NCI-H446 treated with DMSO at 0.1 percent for 48 hours (cell line): ENCODE measurements around the gene HHIPL1.

Experiments
- DNase-seq: peaks from one replicate; lab custom pipeline; 2025; lab: John Stamatoyannopoulos, UW

Gene HHIPL1

DNA sequence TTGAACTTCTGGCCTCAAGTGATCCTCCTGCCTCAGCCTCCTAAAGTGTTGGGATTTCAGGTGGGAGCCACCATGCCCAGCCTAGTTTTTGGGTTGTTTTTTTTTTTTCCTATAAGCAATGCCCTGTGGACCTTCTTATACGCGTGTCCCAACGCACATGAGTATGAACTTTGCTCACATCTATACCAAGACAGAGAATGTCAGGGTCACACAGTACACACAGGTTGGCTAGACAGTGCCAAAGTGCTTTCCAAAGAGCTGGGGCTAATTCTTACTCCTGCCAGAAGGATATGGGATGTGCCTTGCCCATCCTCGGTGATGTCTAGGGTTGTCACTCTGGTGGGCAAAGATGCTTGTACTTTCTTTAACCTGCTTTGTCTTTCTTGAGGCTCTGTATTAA lies 33.3 kb upstream of the HHIPL1 start:
- no peak for DNase-seq

DNA sequence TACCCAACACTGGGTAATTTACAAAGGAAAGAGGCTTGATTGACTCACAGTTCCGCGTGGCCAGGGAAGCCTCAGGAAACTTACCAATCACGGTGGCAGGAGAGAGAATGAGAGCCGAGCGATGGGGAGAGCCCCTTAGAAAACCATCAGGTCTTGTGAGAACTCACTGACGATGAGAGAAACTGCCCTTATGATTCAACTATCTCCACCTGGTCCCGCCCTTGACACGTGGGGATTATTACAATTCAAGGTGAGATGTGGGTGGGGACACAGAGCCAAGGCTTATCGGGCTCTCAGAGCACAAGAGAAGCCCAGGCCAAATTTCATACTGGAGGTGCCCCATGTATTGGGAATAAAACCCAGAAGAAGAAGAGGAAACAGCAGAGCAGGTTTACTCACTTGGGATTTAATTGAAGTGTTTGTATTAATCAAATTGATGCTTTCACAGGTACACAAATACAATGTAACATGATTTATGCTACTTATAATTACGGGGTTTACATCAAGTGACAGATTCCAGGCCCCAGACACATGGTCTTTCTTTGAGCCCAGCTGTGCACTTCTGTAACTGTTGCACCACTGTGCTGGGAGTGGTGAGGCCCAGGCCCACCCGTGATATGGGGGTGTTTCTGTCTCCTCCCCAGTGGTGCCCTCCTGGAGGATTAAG lies 32.7 kb upstream of the HHIPL1 start:
- DNase-seq, result no peak

DNA sequence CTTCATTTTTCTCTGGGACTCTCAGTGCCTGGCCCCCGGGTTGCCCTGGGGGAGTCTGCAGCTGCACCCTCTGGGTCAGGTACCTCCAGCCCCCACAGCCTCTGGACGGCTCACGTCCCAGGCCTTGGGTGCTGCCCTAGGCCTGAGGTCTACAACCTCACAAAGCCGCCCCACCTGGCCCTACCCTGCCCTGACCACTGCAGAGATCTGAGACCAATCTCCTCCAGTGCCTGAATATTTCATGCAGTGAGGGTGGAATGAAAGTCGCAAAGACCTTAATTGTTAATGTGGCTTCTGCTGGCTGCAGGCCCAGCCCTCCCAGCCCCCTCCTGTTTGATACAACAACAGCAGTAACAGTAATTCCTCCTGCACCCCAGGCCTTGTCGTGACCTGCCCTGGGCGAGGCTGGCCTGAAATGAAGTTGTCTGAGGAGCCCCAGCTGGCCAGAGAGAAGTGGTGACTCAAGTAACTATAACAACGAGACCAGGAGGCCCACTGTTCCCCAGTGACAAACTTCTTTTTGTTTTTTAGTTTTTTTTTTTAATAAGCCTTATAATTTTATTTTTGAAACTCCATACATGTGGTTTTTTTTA lies 32.1 kb upstream of the HHIPL1 start:
- no peak for DNase-seq

DNA sequence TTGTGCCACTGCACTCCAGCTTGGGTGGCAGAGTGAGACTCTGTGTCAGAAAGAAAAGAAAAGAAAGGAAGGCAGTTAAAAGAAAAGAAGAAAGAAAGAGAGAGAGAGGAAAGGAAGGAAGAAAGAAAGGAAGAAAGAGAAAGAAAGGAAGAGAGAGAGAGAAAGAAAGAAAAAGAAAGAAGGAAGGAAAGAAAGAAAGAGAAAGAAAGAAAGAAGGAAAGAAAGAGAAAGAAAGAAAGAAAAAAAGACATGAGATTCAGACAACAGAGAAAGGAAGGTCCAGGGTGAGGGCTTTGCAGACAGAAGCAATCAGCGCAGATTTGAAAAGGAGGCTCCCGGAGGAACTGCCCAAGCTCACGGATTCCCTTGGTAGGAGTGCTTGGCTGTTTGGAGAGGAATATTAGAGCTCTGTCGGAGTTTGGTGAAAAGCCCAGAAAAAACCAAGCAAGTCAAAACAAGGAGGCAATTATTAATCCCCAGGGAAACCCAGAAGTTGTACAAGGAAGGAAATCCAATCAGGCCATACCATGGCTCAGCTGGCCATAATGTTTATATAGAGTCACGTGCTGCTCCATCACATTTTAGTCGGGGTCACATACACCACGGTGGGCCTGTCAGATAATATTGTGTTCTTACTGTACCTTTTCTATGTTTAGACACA lies 29.3 kb upstream of the HHIPL1 start:
- DNase-seq, result no peak

DNA sequence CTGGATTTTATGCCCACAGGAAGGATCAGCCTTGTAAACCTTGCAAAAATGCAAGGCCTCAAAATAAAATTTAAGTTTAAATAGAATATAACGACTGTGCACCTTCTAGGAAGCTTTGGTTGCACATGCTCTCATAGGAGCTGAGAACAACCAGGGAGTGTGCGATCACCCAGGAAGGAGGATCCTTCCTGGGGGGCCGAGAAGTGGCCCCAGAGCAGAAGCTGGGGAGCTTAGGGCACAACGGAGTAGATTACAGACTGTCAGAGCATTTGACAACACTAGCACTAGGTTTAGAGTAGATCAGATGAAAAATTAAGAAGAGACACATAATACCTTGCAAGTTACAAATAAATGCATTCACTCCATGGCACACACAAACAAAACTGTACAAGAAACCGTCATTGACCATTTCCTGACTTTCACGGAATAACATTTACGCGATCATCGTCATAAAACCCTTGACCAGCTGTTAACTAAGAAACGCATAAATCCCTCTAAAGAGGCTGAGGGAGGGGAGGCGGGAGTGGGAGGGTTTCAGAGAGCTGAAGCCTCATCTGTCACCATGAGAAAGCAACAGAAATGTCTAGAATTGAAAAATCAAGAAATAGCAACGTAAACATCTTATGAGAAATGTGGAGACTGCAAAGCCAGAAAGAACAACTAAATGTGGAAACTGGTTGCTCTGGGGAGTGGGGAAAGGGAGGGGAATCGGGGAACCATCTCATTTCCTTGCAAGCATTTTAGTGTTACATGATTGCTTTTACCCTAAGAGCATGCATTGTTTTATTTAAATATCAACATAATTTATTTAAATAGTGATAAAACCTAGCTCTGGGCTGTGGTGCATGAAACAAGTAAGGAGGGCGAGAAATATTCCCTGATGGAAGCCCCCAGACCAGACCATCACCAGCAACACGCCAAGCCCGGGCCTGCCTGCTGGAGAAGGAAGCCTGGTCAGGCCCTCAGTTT lies 27.8 kb upstream of the HHIPL1 start:
- no peak for DNase-seq

DNA sequence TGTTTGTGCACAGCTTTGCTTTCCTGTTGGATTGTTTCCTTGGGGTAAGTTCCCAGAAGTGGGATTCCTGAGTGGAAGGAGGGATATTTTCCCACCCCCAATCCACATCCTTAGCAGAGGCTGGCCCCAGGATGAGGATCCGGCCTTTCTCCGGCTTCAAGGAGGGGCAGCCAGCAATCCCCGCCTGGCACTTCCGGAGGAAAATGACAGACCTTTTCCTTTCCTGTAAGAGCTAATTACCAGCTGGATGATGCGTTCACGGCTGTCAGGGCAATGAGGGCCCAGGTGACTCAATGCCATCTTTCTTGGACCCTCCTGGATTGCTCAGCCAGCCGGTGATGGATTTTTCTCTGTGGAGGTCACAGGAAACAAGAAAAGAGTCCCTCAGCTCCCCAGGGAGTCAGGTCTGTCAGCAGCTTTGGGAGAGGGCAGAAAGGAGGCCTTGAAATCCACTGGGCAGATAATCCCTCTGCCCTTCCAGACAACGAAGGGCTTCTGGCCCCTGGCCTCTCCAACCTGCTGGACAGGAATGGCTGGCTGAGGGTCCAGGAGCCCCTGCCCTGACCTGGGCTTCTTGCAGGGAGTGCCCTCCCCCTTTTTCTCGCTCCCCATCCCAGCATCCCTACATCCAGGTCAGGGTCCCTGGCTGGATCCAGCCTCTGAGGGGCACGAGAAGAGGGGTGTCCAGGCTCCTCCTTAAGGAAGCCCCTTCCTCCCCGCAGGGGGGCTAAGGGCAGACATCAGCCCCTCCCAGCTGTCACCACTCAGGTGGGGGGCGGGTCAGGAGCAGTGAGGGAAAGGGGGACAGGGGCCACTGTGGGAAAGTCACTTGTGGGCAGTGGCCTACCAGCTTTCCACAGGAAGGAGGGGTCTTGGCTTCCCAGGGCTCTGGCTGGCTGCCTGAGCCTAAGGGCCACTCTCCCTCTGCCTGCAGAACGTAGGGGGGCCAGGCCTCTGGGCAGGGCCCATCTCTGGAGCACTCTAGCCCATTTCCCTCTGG lies 24.8 kb upstream of the HHIPL1 start:
- no peak for DNase-seq

DNA sequence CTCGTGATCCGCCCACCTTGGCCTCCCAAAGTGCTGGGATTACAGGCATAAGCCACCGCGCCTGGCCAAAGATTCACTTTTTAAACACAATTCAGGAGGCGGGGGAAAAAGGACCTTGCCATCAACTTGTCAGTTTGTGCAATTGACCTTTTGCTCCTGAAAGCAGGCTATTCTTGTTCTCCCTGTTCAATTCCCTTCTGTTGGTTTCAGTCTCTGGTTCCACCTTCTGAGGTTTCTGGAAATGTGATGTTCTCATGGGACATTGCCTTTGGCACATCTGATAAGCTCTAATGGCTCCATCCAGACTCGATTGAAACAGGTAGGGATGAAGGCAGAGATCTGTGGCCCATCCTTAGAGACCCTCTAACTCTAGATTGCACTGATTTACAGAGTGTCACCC lies 23.0 kb upstream of the HHIPL1 start:
- no peak for DNase-seq

DNA sequence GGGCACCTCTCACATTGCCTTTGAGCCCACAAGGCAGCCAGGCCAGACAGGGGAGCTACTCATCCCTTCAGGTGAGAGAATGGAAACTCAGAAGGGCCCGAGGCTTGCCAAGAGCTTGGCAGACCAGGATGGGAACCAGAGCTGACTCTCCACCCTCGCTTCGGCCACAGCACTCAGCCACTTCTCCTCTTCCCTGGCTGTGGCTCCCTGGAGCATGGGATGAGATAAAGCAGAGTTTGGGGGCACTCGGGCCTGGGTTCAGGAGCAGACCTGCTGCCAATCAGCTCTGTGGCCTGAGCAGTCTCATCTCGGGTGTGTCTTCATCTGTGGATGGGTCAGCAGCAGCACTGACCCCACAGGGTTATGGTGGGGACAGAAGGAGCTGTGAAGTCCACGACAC lies 20.9 kb upstream of the HHIPL1 start:
- DNase-seq, result no peak

DNA sequence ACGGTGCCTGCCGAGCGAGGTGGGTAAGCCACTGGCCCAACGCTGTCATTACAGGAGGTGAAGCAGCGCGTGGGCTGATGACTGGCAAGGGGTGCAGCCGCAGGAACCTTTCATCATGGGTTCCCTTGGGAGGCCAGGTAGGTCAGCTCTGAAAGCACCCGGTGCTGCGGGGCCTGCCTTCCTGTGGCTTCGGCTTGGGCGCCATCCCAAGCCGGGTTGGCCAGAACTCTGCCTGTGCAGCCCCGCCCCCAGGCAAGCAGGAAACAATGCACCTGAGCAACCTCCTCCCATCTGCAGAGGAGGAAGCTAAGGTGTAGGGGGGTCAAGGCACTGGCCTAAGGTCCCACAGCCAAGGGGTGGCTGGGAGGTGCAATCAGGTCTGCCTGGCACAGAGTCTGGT lies 20.0 kb upstream of the HHIPL1 start:
- no peak for DNase-seq

DNA sequence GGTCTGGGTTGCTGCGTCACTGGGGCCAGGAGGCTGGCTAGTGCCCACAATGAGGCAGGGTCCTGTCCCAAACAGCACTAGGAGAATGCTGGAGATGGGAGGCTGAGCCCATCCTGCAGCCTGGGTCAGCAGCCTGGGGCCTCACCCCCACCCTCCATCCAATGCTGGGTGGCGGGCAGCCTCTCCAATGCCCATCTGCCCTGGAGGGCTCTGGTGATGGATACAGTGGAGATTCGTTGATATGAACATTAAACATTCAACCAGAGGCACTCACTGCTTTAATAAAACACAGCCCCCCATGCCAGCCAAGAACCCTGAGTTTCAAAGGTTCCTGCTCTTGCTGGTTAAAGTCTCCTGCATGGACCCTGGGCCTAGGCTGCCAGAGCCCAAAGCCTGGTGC lies 19.5 kb upstream of the HHIPL1 start:
- DNase-seq, result no peak

DNA sequence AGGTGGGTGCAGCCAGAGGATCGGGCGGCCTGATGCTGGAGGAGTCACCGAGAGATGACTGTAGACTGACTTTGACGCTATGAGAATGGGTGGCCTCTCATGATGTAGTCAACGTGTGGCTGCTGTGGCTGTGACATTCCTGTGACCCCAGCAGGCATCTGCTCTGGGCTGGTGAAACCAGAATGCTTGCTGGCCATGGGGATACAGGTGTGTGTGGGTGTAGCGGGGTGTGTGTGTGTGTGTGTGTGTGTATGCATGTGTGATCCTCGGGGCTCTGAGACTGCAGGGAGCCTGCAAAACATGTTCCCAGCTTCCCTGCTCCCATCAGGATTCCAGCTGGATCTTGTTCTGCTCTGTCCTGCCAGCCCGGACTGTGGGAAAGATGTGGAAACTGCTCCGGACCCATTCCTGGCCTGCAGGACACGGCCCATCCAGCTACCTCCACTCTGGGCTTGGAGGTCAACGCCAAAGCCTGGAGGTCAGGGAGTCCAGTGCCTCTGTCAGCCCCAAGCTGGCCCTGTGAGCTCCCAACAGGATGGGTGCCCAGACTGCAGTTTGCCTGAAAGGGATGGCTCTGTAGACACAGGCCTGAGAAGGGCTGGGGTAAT lies 18.8 kb upstream of the HHIPL1 start:
- DNase-seq, result no peak

DNA sequence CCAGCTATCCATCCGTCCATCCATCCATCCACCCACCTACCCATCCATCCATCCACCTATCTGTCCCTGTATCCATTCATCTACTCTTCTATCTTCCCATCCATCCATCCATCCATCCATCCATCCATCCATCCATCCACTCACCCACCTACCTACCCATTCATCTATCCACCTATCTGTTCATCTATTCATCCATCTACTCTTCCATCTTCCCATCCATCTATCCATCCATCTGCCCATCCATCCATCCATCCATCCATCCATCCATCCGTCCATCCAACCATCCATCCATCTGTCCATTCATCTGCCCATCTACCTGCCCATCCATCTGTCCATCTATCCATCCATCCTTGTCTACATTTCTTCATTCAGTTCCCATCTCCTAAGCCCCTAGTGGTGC lies 17.8 kb upstream of the HHIPL1 start:
- DNase-seq, result no peak

DNA sequence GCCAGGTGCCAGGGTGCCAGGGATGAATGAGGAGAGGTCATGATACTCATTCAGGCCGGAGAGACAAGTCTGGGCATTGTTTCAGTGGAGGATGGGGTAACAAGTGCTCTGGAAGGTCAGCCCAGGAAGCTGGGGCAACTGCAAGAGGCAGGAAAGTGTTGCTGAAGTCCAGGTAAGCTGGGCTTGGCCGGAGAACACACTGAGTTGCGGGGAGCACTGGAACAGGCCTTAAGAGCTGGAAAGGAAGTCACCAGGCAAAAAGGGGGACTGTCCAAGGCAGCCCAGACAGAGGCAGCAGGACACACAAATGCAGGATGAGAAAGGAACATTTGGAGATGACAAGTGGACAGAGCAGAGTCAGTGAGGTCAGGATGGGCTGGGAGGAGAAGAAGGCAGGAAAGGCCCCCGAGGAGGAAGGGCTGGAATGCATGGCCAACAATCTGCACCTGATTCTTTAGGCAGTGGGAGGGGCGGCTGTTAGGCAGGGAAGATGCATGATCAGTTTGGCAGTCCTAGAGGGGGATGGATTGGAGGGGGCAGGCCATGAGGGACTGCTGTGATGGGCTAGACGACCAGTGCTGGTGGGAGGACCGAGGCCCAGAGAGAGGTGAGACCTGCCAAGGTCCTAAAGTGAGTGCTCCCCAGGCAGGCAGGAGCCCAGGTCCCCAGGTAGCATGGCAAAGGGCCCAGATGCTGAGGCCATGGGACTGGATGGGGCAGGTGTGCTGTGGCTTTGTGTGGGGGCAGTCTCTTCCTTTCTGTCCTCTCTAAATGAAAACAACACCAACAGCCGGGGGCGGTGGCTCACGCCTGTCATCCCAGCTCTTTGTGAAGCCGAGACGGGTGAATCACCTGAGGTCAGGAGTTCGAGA lies 17.2 kb upstream of the HHIPL1 start:
- no peak for DNase-seq

DNA sequence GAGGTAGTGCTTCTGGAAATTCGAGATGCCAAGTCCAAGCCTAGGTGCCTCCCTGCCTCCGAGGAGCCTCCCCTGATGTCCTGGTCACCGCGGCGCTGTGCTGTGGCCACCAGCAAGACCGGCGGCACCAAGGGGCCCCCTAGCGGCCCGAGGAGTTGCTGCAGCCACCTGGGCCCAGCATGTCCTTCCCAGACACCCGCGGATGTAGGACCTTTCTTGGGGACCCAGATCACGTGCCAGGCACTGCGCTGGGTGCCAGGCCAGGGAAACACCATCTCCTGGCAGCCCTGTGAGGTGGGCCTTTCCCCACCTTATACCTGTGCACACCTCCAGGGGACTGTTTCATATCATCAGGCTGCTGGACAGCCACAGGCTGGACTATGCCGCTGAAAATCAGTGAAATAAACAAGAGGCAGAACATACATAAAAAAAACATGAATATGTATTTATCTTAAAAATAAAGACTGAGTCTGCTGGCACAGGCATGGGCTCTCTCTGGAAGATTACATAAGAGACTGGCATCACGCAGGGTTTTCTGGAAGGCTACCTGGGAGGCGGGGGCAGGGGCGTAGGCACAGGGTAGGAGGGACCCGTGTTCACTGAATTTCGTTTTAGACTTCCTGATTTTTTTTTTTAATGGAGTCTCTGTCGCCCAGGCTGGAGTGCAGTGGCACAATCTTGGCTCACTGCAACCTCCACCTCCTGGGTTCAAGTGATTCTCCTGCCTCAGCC lies 15.9 kb upstream of the HHIPL1 start:
- DNase-seq, result peak; percentile 31

DNA sequence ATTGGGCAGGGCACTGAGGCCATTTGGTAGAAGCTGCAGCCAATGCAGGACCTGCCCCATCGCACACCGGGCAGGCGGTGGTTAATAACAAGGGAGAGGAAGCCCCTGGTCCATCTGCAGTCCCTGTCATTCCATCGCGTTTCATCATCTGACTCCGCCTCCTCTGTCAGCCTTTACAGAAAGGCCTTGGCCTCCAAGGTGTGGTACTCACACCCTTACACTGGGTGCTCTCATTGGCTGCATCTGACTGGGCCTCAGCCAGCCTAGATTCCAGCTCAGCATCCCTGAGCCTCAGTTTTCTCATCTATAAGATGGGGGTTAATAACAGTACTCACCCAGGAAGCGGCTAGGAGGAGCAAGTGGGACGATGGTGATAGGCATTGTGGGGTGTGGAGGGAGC lies 14.7 kb upstream of the HHIPL1 start:
- no peak for DNase-seq

DNA sequence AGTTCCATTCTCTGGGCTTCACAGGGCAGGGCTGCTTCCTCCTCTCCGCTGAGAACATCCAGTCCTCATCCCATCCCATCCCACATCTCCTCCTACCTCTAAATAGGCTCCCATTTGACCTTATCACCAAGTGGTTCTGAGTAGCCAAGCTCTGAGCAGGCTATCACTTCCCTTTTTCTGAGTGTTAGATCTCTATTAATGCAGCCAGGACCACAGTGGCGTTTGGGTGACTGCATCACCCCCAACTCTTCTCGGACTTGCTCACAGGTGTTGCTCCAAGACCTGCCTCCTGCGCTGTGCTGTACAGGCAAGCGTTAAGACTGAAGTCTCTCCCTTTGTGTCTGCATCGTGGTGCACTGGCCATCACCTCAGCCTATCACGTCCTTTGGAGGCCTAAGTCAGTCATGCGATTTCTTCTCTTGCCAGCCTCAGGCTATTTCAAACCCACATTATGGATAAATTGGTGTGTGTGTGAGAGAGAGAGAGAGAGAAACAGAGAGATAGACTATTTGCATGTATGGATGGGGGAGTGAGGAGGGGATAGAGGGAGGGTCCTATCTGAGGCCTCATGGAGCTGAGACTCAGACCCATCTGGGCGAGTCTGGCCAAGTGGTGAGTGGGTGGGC lies 12.4 kb upstream of the HHIPL1 start:
- DNase-seq, result no peak

DNA sequence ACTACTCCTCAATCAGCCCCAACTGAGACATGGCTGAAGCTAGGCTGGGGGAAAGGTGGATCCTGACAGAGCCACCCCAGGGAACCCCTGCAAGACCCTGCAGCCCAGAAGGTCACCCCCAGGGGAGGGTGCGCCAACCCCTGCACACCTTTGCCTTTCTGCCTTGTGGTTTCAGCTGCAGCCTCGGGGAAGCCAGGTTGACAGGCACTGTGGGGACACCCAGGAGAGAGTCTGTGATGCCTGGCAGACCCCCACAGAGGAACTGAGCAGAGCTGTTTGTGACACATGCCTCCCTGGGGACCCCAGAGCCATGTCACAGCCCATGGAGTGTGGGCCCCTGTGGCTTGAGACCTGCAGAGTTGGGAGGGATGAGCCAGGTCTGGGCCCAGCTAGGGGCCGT lies 11.8 kb upstream of the HHIPL1 start:
- DNase-seq, result no peak

DNA sequence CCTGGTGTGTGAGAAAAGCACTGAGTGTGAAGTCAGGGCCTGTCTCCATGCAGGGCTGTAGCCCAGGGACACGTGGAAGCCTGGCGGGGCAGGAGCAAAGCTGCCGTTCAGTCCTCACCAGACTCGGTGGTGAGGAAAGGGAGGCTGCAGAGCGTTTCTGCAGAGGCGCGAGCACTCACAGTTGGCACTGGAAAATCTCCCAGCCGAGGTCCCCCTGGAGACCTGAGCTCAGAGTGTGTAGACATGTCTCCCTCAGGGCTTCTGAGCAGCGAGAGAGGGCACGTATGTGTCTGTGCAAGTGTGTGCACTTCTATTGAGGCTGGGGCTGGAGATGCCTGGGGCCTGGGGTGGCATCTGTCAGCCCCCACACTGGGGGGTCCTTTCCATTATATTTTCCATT lies 11.0 kb upstream of the HHIPL1 start:
- no peak for DNase-seq

DNA sequence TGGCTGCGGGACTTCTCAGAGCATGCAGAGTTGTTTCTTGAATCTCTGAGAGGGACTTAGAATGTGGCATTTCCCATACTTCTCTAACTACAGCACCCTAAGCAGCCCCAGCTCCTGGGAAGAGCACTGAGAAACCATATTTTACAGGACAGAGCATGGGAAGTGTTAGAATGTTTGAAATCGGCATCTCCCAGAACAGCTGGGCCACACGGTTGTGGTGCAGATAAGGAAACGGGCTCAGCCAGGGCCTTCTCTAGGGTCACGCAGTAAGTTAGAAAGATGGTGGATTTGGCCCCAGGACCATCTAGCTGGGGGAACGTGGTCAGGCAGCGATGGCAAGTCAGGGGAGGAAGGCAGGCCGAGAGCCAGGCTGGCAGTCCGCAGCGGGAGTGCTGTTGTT lies 10.5 kb upstream of the HHIPL1 start:
- no peak for DNase-seq
